HCT116 (cell line): ENCODE data around the gene ZNF578. TPM values are rescaled to one million over a fixed set of nuclear protein-coding genes. Genes with fewer than 3 reads are reported as not detected.
A peak's percentile ranks its signal among the peaks of the same experiment; 100 is the strongest.

Experiments
- ATAC-seq: fragments of 200-7000 bp; cut with Tn5 transposase; 2 replicates; pipeline ENCODE4 v1.9.1; 2020; ENCODE audit warnings: mild to moderate bottlenecking, moderate library complexity
- Bru-seq: library from RNA; stranded (reverse); fragments of 400-500 nt; gene quantifications from one replicate; lab custom pipeline; 2021; lab: Mats Ljungman, UMichigan
- BruChase-seq, 2 experiments: library from RNA; stranded (reverse); fragments of 400-500 nt; gene quantifications; one replicate each; lab custom pipeline; 2021; lab: Mats Ljungman, UMichigan
- BruUV-seq: library from RNA; stranded (reverse); fragments of 400-500 nt; replicated peaks from 2 replicates; lab custom pipeline; 2021; lab: Mats Ljungman, UMichigan
- CTCF ChIA-PET: fragments of 300-600 bp; sonication (Branson Sonifier 250); formaldehyde crosslinking; loops from one replicate; lab custom pipeline; 2021; ENCODE audit warnings: antibody characterized with exemption; lab: Charles Lee
- POLR2A ChIA-PET: fragments of 300-600, 350-600 bp; sonication (Branson Sonifier 250); formaldehyde crosslinking; loops from one replicate; lab custom pipeline; 2021; ENCODE audit warnings: antibody characterized with exemption; lab: Charles Lee
- RAD21 ChIA-PET, 2 experiments: fragments of 300-600 bp; sonication (Branson Sonifier 250); formaldehyde crosslinking; loops; one replicate each; lab custom pipeline; 2023; ENCODE audit warnings: low total read pairs in 2 of 2; ENCODE audit not compliant: uncharacterized antibody in 2 of 2, unreplicated experiment in 2 of 2, low non-redundant PET in 1 of 2; lab: Charles Lee
- DNase-seq: peaks from one replicate; pipeline ENCODE4 v3.0.0-alpha.2; 2010; ENCODE audit warnings: low read depth, low spot score
- H2AFZ ChIP-seq: fragments of 200-600 bp; shearing (Covaris generic), sonication (generic); 2 replicates; pipeline ENCODE4 v1.6.1; 2017; ENCODE audit warnings: low read depth, mixed run types, mixed read lengths, antibody characterized with exemption, low read length; ENCODE audit not compliant: poor library complexity, severe bottlenecking
- H3K27ac ChIP-seq: 2 replicates; pipeline ENCODE4 v1.5.1; 2012; ENCODE audit warnings: low read depth, low read length
- H3K27me3 ChIP-seq: fragments of 200-600 bp; sonication (generic); 2 replicates; pipeline ENCODE4 v1.6.1; 2016; ENCODE audit warnings: mixed run types, low read length, mixed read lengths; ENCODE audit not compliant: insufficient read depth
- H3K36me3 ChIP-seq, 2 experiments: fragments of 200-500 bp in 1 of 2; fragments of 200-600 bp in 1 of 2; sonication (Bioruptor generic) in 1 of 2; sonication (generic) in 1 of 2; 2 replicates each; pipeline versions ENCODE4 v1.5.1 to v1.6.1; 2014 to 2016; ENCODE audit warnings: low read length in 2 of 2, inconsistent platforms in 1 of 2, mixed read lengths in 1 of 2, mixed run types in 1 of 2; ENCODE audit not compliant: insufficient read depth in 2 of 2, control insufficient read depth in 1 of 2
- H3K4me1 ChIP-seq, 2 experiments: fragments of 200-600 bp in 1 of 2; sonication (generic) in 1 of 2; 2 replicates each; pipeline versions ENCODE4 v1.5.1 to v1.6.1; 2012 to 2017; ENCODE audit warnings: low read length in 2 of 2, inconsistent platforms in 1 of 2, mild to moderate bottlenecking in 1 of 2, mixed read lengths in 1 of 2, mixed run types in 1 of 2, moderate library complexity in 1 of 2; ENCODE audit not compliant: insufficient read depth in 2 of 2, control insufficient read depth in 1 of 2
- H3K4me2 ChIP-seq: fragments of 200-600 bp; sonication (generic); 2 replicates; pipeline ENCODE4 v1.6.1; 2017; ENCODE audit warnings: mixed run types, low read length, mixed read lengths
- H3K4me3 ChIP-seq, 2 experiments: fragments of 200-600 bp in 1 of 2; sonication (generic) in 1 of 2; replicated peaks in 1 of 2; 2 replicates each; pipeline ENCODE4 v1.5.1; 2011 to 2016; ENCODE audit warnings: low read length in 2 of 2, control low read depth in 1 of 2, low read depth in 1 of 2, mild to moderate bottlenecking in 1 of 2, mixed read lengths in 1 of 2, mixed run types in 1 of 2
- H3K79me2 ChIP-seq: fragments of 200-600 bp; sonication (generic); 2 replicates; pipeline ENCODE4 v1.6.1; 2017; ENCODE audit warnings: mild to moderate bottlenecking, mixed run types, low read length, moderate library complexity, mixed read lengths; ENCODE audit not compliant: insufficient read depth
- H3K9ac ChIP-seq: fragments of 200-600 bp; sonication (generic); 2 replicates; pipeline ENCODE4 v1.6.1; 2016; ENCODE audit warnings: low read length, mixed read lengths
- H3K9me2 ChIP-seq: fragments of 200-600 bp; sonication (generic), shearing (Covaris generic); 2 replicates; pipeline ENCODE4 v1.6.1; 2017; ENCODE audit warnings: mixed run types, mild to moderate bottlenecking, moderate library complexity; ENCODE audit not compliant: insufficient read depth
- H3K9me3 ChIP-seq, 2 experiments: fragments of 200-500 bp in 1 of 2; fragments of 200-600 bp in 1 of 2; sonication (Bioruptor generic) in 1 of 2; sonication (generic) in 1 of 2; 2 replicates each; pipeline ENCODE4 v1.6.1; 2014 to 2017; ENCODE audit warnings: low read length in 2 of 2, mixed read lengths in 2 of 2, inconsistent platforms in 1 of 2, low read depth in 1 of 2, mild to moderate bottlenecking in 1 of 2, mixed run types in 1 of 2, moderate library complexity in 1 of 2; ENCODE audit not compliant: control insufficient read depth in 1 of 2, insufficient read depth in 1 of 2
- H4K20me1 ChIP-seq: fragments of 200-600 bp; sonication (generic), shearing (Covaris generic); 2 replicates; pipeline ENCODE4 v1.6.1; 2017; ENCODE audit warnings: mixed run types, mild to moderate bottlenecking, moderate library complexity; ENCODE audit not compliant: insufficient read depth
- ATF3 ChIP-seq: IDR thresholded peaks from 2 replicates; pipeline ENCODE4 v1.6.1; 2012
- CBX3 ChIP-seq: IDR thresholded peaks from 2 replicates; pipeline ENCODE4 v1.6.1; 2012; ENCODE audit warnings: low read depth
- CEBPB ChIP-seq: IDR thresholded peaks from 2 replicates; pipeline ENCODE4 v1.6.1; 2012; ENCODE audit warnings: low read depth
- EGR1 ChIP-seq: IDR thresholded peaks from 2 replicates; pipeline ENCODE4 v1.6.1; 2012; ENCODE audit warnings: low read depth
- ELF1 ChIP-seq: IDR thresholded peaks from 2 replicates; pipeline ENCODE4 v1.6.1; 2012; ENCODE audit warnings: low read depth, borderline replicate concordance
- EZH2 ChIP-seq: fragments of 200-600 bp; sonication (generic); IDR thresholded peaks from 2 replicates; pipeline ENCODE4 v1.6.1; 2017; ENCODE audit warnings: antibody characterized with exemption, mixed run types
- EZH2phosphoT487 ChIP-seq: fragments of 200-600 bp; IDR thresholded peaks from 2 replicates; pipeline ENCODE4 v1.6.1; 2018; ENCODE audit warnings: antibody characterized with exemption, borderline replicate concordance
- JUND ChIP-seq: IDR thresholded peaks from 2 replicates; pipeline ENCODE4 v1.6.1; 2012
- POLR2AphosphoS5 ChIP-seq: IDR thresholded peaks from 2 replicates; pipeline ENCODE4 v1.6.1; 2011; ENCODE audit warnings: mild to moderate bottlenecking, low read depth, low read length, moderate library complexity
- RAD21 ChIP-seq: IDR thresholded peaks from 2 replicates; pipeline ENCODE4 v1.6.1; 2012; ENCODE audit warnings: low read depth, mild to moderate bottlenecking
- SIN3A ChIP-seq: IDR thresholded peaks from 2 replicates; pipeline ENCODE4 v1.6.1; 2012; ENCODE audit warnings: low read depth
- SP1 ChIP-seq: IDR thresholded peaks from 2 replicates; pipeline ENCODE4 v1.6.1; 2012; ENCODE audit warnings: low read depth
- SRF ChIP-seq: IDR thresholded peaks from 2 replicates; pipeline ENCODE4 v1.6.1; 2012; ENCODE audit warnings: low read depth
- YY1 ChIP-seq: IDR thresholded peaks from 2 replicates; pipeline ENCODE4 v1.6.1; 2011; ENCODE audit warnings: low read length, low read depth, moderate library complexity, mild to moderate bottlenecking; ENCODE audit not compliant: insufficient replicate concordance; ENCODE audit errors: extremely low read depth
- ZBTB33 ChIP-seq: IDR thresholded peaks from 2 replicates; pipeline ENCODE4 v1.6.1; 2011; ENCODE audit warnings: mild to moderate bottlenecking, low read length, moderate library complexity; ENCODE audit not compliant: insufficient replicate concordance; ENCODE audit errors: extremely low read depth
- ZFX ChIP-seq: fragments of 450-650 bp; IDR thresholded peaks from 2 replicates; pipeline ENCODE4 v1.6.1; 2017
- ZNF274 ChIP-seq: fragments of 200-500 bp; sonication (Bioruptor generic); IDR thresholded peaks from 2 replicates; pipeline ENCODE4 v1.6.1; 2014; ENCODE audit warnings: mild to moderate bottlenecking, low read depth, low read length, inconsistent platforms
- intact Hi-C: fragments of 100-400 bp; cut with micrococcal nuclease; formaldehyde crosslinking; loops from 2 replicates; pipeline ENCODE4 v1.10.0; 2022
- long read RNA-seq: library from polyadenylated mRNA; unstranded; transcript quantifications from one replicate; pipeline ENCODE4 v2.0.0, GENCODE V29; 2021; ENCODE audit not compliant: unreplicated experiment
- polyA plus RNA-seq: library from polyadenylated mRNA; unstranded; fragments of >200 nt; gene quantifications from 2 replicates; pipeline ENCODE4 v1.2.1, GENCODE V29; 2012; ENCODE audit warnings: missing spikeins
- total RNA-seq: library from RNA; stranded (reverse); gene quantifications from one replicate; pipeline ENCODE4 v1.2.1, GENCODE V29; 2021; ENCODE audit not compliant: unreplicated experiment

ZNF578 gene
- total RNA-seq (not detected), Bru-seq, nascent RNA (percentile 3 among the genes with signal in this experiment), BruChase-seq, experiment 1, labeled RNA remaining after a 6-hour chase (percentile 7 among the genes with signal in this experiment), BruChase-seq, experiment 2, labeled RNA remaining after a 2-hour chase (percentile 1 among the genes with signal in this experiment)
- not detected in 2 replicates for polyA plus RNA-seq
- long read RNA-seq: 0 reads

DNA sequence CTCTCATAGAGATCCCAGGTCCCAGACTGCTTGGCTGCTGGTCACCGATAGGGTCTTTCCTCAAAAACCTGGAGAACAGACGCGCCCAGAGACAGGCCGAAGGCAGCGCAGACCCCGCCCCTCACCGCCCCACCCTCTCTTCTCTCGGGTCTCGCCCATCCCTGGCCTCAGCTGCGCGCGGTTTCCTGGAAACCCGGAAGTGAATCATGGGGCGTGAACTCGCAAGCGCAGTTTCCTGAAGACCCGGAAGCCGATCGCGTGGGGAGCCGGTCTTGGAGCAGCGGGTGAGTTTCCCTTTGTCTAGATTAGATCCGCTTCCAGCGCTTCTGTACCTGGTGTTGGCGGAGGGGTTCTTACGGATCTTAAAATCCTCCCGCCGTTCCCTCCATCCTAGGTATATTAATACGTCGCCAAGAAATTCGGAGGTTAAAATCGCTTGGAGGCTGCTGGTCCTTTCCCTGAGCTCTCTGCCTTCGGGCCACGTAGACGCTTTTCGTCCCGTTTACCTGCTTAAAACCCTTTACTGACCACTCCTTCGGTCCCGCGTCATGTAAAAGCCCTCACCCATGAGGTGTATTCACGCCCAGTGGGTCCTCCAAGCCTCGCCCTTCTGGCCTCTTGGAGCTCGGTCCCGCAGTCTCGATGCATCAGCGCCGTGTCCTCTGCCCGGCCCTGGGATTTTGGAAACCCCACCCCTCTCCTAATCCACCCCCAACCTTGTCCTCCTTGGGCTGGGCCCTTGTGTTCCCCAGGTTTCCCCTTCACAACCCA lies at the start of gene ZNF578:
ZNF578 (plus strand) TSS at position 230 of the 771 bp plus-strand sequence. CDS start 48,293 bp downstream, outside the sequence.
- Histone ChIP-seq H3K4me3 (no peak within 1 kb of the TSS), H3K36me3 (no peaks in the 10 kb centered on the region), H3K9me3 (peaks cover 15 to 25% of the 10 kb centered on the region in 2 experiments; a peak in 2 of 4 replicates), H2AFZ (no peak within 1 kb of the TSS), H4K20me1 (no peaks in the 10 kb centered on the region)
- CTCF ChIA-PET: no interaction called here
- no peak for ATAC-seq
- intact Hi-C loops: no loop called here
- no TSS peak for BruUV-seq
- no peak for TF ChIP-seq CEBPB
- no peak for TF ChIP-seq ELF1
- TF ChIP-seq ATF3: no peak
- no peak for TF ChIP-seq SRF
- no peak for TF ChIP-seq EZH2phosphoT487
- TF ChIP-seq ZNF274: no peak
- TF ChIP-seq ZBTB33: no peak
- no peak for TF ChIP-seq JUND
- no peak for TF ChIP-seq SIN3A
- no peak for TF ChIP-seq SP1
- no peak for TF ChIP-seq EGR1
- TF ChIP-seq RAD21: no peak
- no peak for TF ChIP-seq CBX3
- no peak for TF ChIP-seq POLR2AphosphoS5
- no peak for TF ChIP-seq YY1
- TF ChIP-seq EZH2: no peak
- no peak for TF ChIP-seq ZFX
- TF ChIP-seq, all 23 proteins: peak for 0
- Histone ChIP-seq H3K27ac (no peak within 1 kb of the TSS), H3K4me2 (no peak within 1 kb of the TSS), H3K27me3 (no peaks in the 10 kb centered on the region), H3K79me2 (no peaks in the 10 kb centered on the region), H3K4me1 (no peaks in the 10 kb centered on the region), H3K9me2 (no peaks in the 10 kb centered on the region), H3K9ac (no peak within 1 kb of the TSS)
- ChIA-PET POLR2A (no interaction called here), RAD21 (no interaction called here)
- DNase-seq: no peak
